ENCODE results near the gene BACE2. TPM values are rescaled to one million over a fixed set of nuclear protein-coding genes. Genes with fewer than 3 reads are reported as not detected.

The BACE2 gene
- total RNA-seq, 4 donors from 2014 or later, result 30.5 to 43.3 (median 36.6) TPM

DNA sequence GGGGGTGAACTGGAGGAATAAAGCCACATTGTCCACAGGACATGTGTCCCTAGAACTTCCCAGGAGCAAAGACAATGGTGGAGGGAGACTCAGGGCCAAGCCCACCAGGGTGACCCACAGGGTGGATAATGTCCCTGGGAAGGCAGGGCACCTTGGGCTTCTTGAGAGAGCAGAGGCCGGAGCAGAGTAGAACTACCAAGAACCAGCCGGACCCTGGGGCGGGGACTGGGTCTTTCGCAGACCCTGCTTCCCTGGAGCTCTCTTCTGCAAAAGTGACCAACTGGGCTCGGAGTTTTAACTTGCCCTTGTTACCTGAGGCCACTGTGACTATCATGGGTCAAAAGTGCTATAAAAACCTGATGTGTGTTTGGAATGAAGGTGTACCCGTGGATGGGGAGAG lies 147.8 kb downstream of the BACE2 start:
- no peaks in the 10 kb centered on the region for H3K9me3 ChIP-seq
- peaks cover 0 to 25% (median 2%) of the 10 kb centered on the region in 4 donors for H3K4me1 ChIP-seq
- H3K27ac ChIP-seq, result peak overlapping the region in 3 of 4 donors; percentile 94 to 98 (median 94)
- H3K4me3 ChIP-seq, result peak overlapping the region in 2 of 4 donors; percentile 60 to 73
- no peak for TF ChIP-seq POLR2A (IDR thresholded peaks at IDR 0.05)
- TF ChIP-seq, protein P1, sequence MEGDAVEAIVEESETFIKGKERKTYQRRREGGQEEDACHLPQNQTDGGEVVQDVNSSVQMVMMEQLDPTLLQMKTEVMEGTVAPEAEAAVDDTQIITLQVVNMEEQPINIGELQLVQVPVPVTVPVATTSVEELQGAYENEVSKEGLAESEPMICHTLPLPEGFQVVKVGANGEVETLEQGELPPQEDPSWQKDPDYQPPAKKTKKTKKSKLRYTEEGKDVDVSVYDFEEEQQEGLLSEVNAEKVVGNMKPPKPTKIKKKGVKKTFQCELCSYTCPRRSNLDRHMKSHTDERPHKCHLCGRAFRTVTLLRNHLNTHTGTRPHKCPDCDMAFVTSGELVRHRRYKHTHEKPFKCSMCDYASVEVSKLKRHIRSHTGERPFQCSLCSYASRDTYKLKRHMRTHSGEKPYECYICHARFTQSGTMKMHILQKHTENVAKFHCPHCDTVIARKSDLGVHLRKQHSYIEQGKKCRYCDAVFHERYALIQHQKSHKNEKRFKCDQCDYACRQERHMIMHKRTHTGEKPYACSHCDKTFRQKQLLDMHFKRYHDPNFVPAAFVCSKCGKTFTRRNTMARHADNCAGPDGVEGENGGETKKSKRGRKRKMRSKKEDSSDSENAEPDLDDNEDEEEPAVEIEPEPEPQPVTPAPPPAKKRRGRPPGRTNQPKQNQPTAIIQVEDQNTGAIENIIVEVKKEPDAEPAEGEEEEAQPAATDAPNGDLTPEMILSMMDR (IDR thresholded peaks at IDR 0.05), result no peak
- no peaks in the 10 kb centered on the region for H3K36me3 ChIP-seq
- no peak for DNase-seq
- H3K27me3 ChIP-seq, result peaks cover 0 to 4% of the 10 kb centered on the region in 2 donors

GRCh38 chr21:41316200-41317062 lies 148.5 kb downstream of the BACE2 start, which contains the start of gene FAM3B:
Gene FAM3B, plus strand, starts transcription at chr21:41316801. Its CDS starts 79 bp downstream, at chr21:41316880.
- TF ChIP-seq POLR2A (IDR thresholded peaks at IDR 0.05), result peak; percentile 79 to 80
- TF ChIP-seq, protein P1 (IDR thresholded peaks at IDR 0.05), result peak in 1 of 6 experiments; percentile 10
- Histone ChIP-seq H3K27me3 (peaks cover 0 to 4% of the 10 kb centered on the region in 2 donors), H3K27ac (peak within 1 kb of the TSS; percentile 25 to 98 (median 94))

DNA sequence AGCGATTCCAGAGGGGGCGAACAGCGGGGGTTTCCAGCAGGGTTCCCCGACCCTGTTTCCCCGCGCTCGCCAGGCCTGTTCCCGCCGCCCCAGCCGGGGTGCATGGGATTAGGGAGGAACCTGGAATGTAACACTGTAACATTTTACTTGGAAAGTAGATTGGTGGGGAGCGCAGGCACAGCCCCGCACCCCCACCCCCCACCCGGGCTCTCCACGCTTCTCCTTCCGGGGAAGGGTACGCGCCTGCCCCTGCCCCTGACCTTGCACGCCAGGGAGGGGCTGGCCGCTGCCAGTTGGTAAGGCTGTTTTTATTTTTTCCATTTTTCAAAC lies 149.1 kb downstream of the BACE2 start:
- TF ChIP-seq, protein P1 (IDR thresholded peaks at IDR 0.05), result no peak
- TF ChIP-seq POLR2A (IDR thresholded peaks at IDR 0.05), result no peak
- Histone ChIP-seq H3K36me3 (no peaks in the 10 kb centered on the region), H3K27ac (peak overlapping the region in 3 of 4 donors; percentile 94 to 98 (median 94)), H3K27me3 (peaks cover 0 to 4% of the 10 kb centered on the region in 2 donors), H3K9me3 (no peaks in the 10 kb centered on the region), H3K4me3 (peak overlapping the region; percentile 19 to 73 (median 50)), H3K4me1 (peaks cover 0 to 38% (median 2%) of the 10 kb centered on the region in 4 donors)
- no peak for DNase-seq

More at GRCh38 chr21:41316200-41317062, 148.5 kb downstream of the BACE2 start, which contains the start of gene FAM3B:
- no peaks in the 10 kb centered on the region for H3K36me3 ChIP-seq
- peak within 1 kb of the TSS; percentile 19 to 73 (median 50) for H3K4me3 ChIP-seq
- peak in 2 of 3 donors; percentile 83 to 93 for DNase-seq
- peaks cover 0 to 32% (median 2%) of the 10 kb centered on the region in 4 donors for H3K4me1 ChIP-seq
- H3K9me3 ChIP-seq, result no peaks in the 10 kb centered on the region

DNA sequence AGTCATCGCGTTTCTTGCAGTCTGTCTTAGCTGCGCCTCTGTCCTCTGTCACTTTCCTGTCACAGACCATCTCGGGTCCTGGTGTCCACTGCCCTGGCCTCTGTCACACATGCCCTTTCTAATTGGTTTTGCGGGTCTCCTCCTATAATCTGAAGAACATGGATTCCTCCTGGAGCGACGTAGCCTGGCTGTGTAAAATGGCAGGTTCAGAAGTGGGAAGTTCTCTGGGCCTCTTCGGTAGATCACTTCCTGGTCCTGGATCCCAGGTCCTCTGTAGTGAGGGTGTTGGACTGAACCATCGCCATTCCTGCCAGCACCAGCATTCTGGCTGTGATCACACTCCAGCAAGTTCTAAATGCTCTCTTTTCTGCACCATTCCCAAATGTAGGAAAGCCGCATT lies 149.5 kb downstream of the BACE2 start:
- peak overlapping the region in 3 of 4 donors; percentile 41 to 73 (median 60) for H3K4me3 ChIP-seq
- no peaks in the 10 kb centered on the region for H3K9me3 ChIP-seq
- H3K36me3 ChIP-seq, result no peaks in the 10 kb centered on the region
- H3K27me3 ChIP-seq, result peaks cover 0 to 4% of the 10 kb centered on the region in 2 donors
- peak in 2 of 3 donors; percentile 56 to 58 for DNase-seq
- H3K4me1 ChIP-seq, result peaks cover 0 to 41% (median 4%) of the 10 kb centered on the region in 4 donors
- TF ChIP-seq, protein P1 (IDR thresholded peaks at IDR 0.05), result no peak
- TF ChIP-seq POLR2A (IDR thresholded peaks at IDR 0.05), result peak; percentile 27 to 55
- H3K27ac ChIP-seq, result peak overlapping the region in 3 of 4 donors; percentile 94 to 98 (median 94)

DNA sequence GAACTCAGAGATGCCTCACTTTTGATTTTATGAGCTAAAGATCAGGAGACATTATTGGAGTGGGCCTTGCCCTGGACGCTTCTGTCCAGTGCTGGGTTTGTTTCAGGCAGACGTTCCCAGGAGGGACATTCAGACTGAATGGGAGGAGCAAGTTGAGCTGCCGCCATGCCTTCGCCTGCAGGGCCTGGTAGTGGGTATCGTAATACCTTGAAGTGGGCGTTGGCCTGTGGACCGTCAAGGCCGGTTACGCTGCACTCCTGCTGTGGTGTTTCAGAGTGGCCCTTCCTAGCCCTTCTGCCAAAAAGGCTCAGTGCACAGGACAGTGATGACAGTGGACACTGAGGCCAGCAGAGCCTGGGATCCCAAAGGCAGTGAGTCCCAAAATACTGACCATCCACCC lies 150.3 kb downstream of the BACE2 start:
- peak in 2 of 3 donors; percentile 55 to 59 for DNase-seq
- H3K36me3 ChIP-seq, result no peaks in the 10 kb centered on the region
- H3K4me3 ChIP-seq, result peak overlapping the region in 2 of 4 donors; percentile 60 to 73
- no peaks in the 10 kb centered on the region for H3K9me3 ChIP-seq
- H3K4me1 ChIP-seq, result peaks cover 0 to 45% (median 4%) of the 10 kb centered on the region in 4 donors
- peak overlapping the region in 3 of 4 donors; percentile 94 to 98 (median 94) for H3K27ac ChIP-seq
- TF ChIP-seq, protein P1 (IDR thresholded peaks at IDR 0.05), result no peak
- TF ChIP-seq POLR2A (IDR thresholded peaks at IDR 0.05), result peak in 1 of 2 donors; percentile 32
- H3K27me3 ChIP-seq, result peaks cover 0 to 4% of the 10 kb centered on the region in 2 donors
